ENCODE results near the gene NFIA. TPM values are rescaled to one million over a fixed set of nuclear protein-coding genes. Genes with fewer than 3 reads are reported as not detected.

NFIA gene
- total and polyA plus RNA-seq, 8 donors = 9.6 to 108 (median 37.2) TPM

DNA sequence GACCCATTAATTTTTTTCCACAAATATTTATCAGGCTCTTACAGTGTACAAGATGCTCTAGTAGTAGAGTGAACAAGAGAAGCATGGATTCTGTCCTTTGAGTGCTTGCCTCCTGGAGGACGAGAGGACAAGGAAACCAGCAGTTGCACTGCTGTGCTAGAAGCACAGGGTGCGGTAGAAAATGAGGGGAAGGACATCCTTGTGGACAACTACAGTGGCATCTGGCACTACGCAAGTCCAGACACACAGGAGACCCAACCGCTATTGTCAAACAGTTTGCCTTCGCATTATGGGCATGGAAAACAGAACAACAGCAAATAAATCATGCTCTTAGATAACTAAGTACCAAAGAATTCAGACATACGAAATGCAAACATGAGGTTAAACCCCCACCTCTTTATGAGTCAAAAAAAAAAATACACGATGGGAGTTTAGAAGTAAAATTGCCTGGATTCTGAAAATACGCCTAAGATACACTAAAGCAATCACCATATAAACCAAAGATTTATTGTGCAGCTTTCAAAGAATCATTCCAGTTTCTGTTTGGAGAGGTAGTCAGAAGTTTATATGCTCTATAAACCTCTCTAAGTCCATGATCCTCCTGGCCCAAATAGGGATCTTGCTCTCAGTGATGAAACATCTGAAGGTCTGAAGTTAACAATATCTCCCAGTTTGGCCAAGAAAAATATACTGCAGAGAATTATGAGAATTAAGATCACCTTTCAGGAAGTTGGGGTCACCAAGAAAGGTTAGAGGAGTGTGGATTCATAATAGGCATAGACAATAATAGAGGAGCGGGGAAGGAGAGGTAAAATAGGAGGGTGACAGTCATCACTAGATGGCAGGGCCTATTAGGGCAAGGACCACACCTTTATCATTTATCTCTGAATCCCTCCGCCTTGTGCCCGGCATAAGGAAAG, 307.8 kb downstream of the NFIA start:
- H3K9me3 ChIP-seq = peaks cover 0 to 9% (median 8%) of the 10 kb centered on the region in 4 donors
- H3K4me3 ChIP-seq = no peak overlapping the region
- 73 to 82% (median 77%) methylated on average over 11 of the region's 11 CpGs for WGBS, 5 donors
- DNase-seq = no peak
- peaks cover 6 to 50% (median 35%) of the 10 kb centered on the region in 4 donors for H3K36me3 ChIP-seq
- peaks cover 0 to 23% (median 4%) of the 10 kb centered on the region in 4 donors for H3K4me1 ChIP-seq
- H3K27ac ChIP-seq = no peak overlapping the region
- no peaks in the 10 kb centered on the region for H3K27me3 ChIP-seq
- intact Hi-C loops (cut with DNase I; ENCODE audit: low total_unique reads) = no loop called here
- no peak for TF ChIP-seq EP300 (IDR thresholded peaks at IDR 0.05)

DNA sequence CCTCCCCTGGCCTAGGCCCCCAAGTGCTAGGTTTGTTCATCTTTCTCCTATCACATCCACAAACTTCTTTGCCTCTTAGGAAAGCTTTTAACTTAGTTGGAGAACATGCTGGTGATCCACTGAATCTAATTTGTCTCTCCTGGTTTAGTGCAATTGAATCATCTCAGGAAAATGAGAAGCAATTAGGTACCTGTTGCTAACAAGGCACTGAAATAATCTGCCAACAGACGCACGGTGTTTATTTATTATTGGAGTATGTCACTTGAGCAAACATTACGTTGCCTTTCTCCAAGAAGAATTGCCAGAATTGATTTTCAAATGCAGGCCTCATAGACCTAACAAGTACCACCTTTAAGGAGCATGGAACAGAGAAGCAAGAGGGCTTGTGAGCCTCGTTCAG, 309.4 kb downstream of the NFIA start:
- H3K4me3 ChIP-seq = no peak overlapping the region
- no peak for DNase-seq
- H3K36me3 ChIP-seq = peaks cover 6 to 35% (median 23%) of the 10 kb centered on the region in 4 donors
- intact Hi-C loops (cut with DNase I; ENCODE audit: low total_unique reads) = no loop called here
- peaks cover 0 to 9% (median 8%) of the 10 kb centered on the region in 4 donors for H3K9me3 ChIP-seq
- H3K4me1 ChIP-seq = peaks cover 0 to 23% (median 4%) of the 10 kb centered on the region in 4 donors
- no peaks in the 10 kb centered on the region for H3K27me3 ChIP-seq
- 30 to 57% (median 47%) methylated on average over 4 of the region's 4 CpGs for WGBS, 5 donors
- TF ChIP-seq POLR2AphosphoS5 (IDR thresholded peaks at IDR 0.05) (no peak), POLR2A (IDR thresholded peaks at IDR 0.05) (no peak), EP300 (IDR thresholded peaks at IDR 0.05) (no peak)
- TF ChIP-seq, protein P1, sequence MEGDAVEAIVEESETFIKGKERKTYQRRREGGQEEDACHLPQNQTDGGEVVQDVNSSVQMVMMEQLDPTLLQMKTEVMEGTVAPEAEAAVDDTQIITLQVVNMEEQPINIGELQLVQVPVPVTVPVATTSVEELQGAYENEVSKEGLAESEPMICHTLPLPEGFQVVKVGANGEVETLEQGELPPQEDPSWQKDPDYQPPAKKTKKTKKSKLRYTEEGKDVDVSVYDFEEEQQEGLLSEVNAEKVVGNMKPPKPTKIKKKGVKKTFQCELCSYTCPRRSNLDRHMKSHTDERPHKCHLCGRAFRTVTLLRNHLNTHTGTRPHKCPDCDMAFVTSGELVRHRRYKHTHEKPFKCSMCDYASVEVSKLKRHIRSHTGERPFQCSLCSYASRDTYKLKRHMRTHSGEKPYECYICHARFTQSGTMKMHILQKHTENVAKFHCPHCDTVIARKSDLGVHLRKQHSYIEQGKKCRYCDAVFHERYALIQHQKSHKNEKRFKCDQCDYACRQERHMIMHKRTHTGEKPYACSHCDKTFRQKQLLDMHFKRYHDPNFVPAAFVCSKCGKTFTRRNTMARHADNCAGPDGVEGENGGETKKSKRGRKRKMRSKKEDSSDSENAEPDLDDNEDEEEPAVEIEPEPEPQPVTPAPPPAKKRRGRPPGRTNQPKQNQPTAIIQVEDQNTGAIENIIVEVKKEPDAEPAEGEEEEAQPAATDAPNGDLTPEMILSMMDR (IDR thresholded peaks at IDR 0.05) = no peak
- H3K27ac ChIP-seq = no peak overlapping the region

DNA sequence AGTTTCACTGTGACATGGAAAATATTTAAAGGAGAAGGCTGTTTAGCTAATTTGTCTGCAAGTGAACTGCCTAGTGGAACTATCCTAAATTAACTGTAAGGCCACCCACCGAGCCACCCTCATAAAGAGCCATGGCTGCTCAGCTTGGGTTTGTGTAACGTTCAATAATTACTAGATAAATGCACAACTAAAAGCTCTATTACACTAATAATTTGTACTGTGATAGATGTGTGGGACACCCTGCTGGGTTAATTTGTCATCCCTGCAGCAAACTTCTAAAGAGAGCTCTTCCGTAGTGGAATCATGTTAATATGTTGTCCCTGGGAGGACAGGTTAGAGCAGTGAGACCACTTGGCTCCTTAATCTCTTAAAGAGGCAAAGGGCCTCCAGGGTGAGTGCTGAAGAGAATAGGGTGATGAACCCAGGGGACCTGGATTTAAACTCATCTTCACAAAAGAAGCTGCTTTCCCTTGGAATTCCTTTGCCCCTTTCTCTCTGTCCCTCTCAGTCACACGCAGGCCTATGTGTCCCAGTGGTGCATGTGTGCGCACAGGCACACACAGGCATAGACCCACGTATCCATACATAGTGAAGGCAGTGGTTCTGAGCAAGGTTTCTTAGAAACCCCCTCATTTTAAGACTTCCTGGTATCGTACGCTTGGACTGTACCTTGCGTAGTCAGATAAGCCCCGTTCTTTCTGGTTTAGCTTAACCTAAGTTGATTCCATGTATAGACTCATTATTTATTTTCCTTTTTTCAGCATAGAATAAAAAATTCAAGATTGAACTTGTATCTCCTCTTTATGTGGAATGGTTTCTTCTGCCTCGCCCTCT, 310.3 kb downstream of the NFIA start:
- peaks cover 0 to 9% (median 8%) of the 10 kb centered on the region in 4 donors for H3K9me3 ChIP-seq
- intact Hi-C loops (cut with DNase I; ENCODE audit: low total_unique reads) = no loop called here
- peaks cover 0 to 26% (median 5%) of the 10 kb centered on the region in 4 donors for H3K4me1 ChIP-seq
- DNase-seq = no peak
- H3K36me3 ChIP-seq = peaks cover 6 to 27% (median 17%) of the 10 kb centered on the region in 4 donors
- WGBS, 5 donors = 86 to 91% (median 90%) methylated on average over 11 of the region's 11 CpGs
- no peak overlapping the region for H3K27ac ChIP-seq
- TF ChIP-seq EP300 (IDR thresholded peaks at IDR 0.05) = no peak
- TF ChIP-seq POLR2A (IDR thresholded peaks at IDR 0.05) = no peak
- no peak for TF ChIP-seq POLR2AphosphoS5 (IDR thresholded peaks at IDR 0.05)
- TF ChIP-seq, protein P1 (IDR thresholded peaks at IDR 0.05) = no peak
- no peaks in the 10 kb centered on the region for H3K27me3 ChIP-seq
- H3K4me3 ChIP-seq = no peak overlapping the region

DNA sequence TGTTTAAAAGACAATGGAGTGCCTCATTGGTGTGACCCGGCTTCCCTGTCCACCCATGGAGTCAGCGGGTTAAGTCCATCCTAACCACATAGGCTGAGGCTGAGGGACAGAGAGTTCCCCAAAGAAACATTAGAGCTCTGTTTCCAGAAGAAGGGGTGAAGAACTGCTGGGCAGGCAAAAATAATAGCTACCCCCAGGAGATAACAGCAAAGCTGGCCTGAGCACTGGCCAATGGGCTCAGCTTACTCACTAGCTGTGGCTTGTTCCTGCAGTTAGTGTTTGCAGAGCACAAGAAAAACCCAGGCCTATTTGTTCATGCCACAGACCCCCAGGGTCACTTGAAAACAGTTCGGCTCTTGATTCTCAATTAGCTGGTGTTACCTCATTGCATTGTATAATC, 311.2 kb downstream of the NFIA start:
- Histone ChIP-seq H3K4me3 (no peak overlapping the region), H3K4me1 (peaks cover 0 to 35% (median 10%) of the 10 kb centered on the region in 4 donors), H3K27me3 (no peaks in the 10 kb centered on the region), H3K9me3 (peaks cover 0 to 8% (median 8%) of the 10 kb centered on the region in 4 donors), H3K36me3 (peaks cover 6 to 19% (median 13%) of the 10 kb centered on the region in 4 donors), H3K27ac (no peak overlapping the region)
- TF ChIP-seq EP300 (IDR thresholded peaks at IDR 0.05) = no peak
- TF ChIP-seq, protein P1 (IDR thresholded peaks at IDR 0.05) = no peak
- no peak for TF ChIP-seq POLR2A (IDR thresholded peaks at IDR 0.05)
- TF ChIP-seq POLR2AphosphoS5 (IDR thresholded peaks at IDR 0.05) = no peak
- DNase-seq = no peak
- intact Hi-C loops (cut with DNase I; ENCODE audit: low total_unique reads) = no loop called here
- WGBS, 5 donors = 78 to 95% (median 93%) methylated on average over 3 of the region's 3 CpGs
